Mesenchymal stem cell (in vitro differentiated cells and primary cell): ENCODE data around the gene WNT3A.

Experiments
- DNase-seq: peaks from one replicate; pipeline ENCODE4 v3.0.0-alpha.2; 2013
- H2AFZ ChIP-seq: one replicate; pipeline ENCODE4 v1.6.1; 2013; ENCODE audit warnings: low read depth, mild to moderate bottlenecking, control low read depth, inconsistent platforms, low read length, moderate library complexity
- H2AK5ac ChIP-seq: 2 replicates; pipeline ENCODE4 v1.6.1; 2013; ENCODE audit warnings: low read length, moderate library complexity, mild to moderate bottlenecking, inconsistent platforms; ENCODE audit not compliant: severe bottlenecking
- H2BK120ac ChIP-seq: one replicate; pipeline ENCODE4 v1.6.1; 2013; ENCODE audit warnings: low read depth, mild to moderate bottlenecking, inconsistent platforms, low read length, moderate library complexity
- H2BK12ac ChIP-seq, 2 experiments: one replicate each; pipeline ENCODE4 v1.6.1; 2013; ENCODE audit warnings: inconsistent platforms in 2 of 2, low read length in 2 of 2, mild to moderate bottlenecking in 2 of 2, moderate library complexity in 2 of 2, control low read depth in 1 of 2
- H2BK15ac ChIP-seq: one replicate; pipeline ENCODE4 v1.6.1; 2013; ENCODE audit warnings: mild to moderate bottlenecking, low read depth, inconsistent platforms; ENCODE audit not compliant: poor library complexity, severe bottlenecking
- H2BK5ac ChIP-seq: 2 replicates; pipeline ENCODE4 v1.6.1; 2013; ENCODE audit warnings: low read depth, mild to moderate bottlenecking, low read length, control low read depth, inconsistent platforms; ENCODE audit not compliant: poor library complexity, severe bottlenecking
- H3K14ac ChIP-seq, 2 experiments: one replicate each; pipeline ENCODE4 v1.6.1; 2013; ENCODE audit warnings: inconsistent platforms in 2 of 2, low read length in 2 of 2, control low read depth in 1 of 2, mild to moderate bottlenecking in 1 of 2, moderate library complexity in 1 of 2
- H3K18ac ChIP-seq, 2 experiments: one replicate each; pipeline ENCODE4 v1.6.1; 2013; ENCODE audit warnings: inconsistent platforms in 2 of 2, low read length in 2 of 2, control low read depth in 1 of 2, low read depth in 1 of 2, mild to moderate bottlenecking in 1 of 2
- H3K23ac ChIP-seq, 2 experiments: one replicate each; pipeline ENCODE4 v1.6.1; 2013; ENCODE audit warnings: inconsistent platforms in 2 of 2, low read length in 2 of 2, mild to moderate bottlenecking in 2 of 2, moderate library complexity in 2 of 2, control low read depth in 1 of 2
- H3K27ac ChIP-seq: 2 replicates; pipeline ENCODE4 v1.5.1; 2013; ENCODE audit warnings: mild to moderate bottlenecking, moderate library complexity, low read length, control low read depth, inconsistent platforms; ENCODE audit not compliant: poor library complexity, severe bottlenecking
- H3K27me3 ChIP-seq, 2 experiments: 2 replicates each; pipeline versions ENCODE4 v1.6.1 to v1.7.0; 2013; ENCODE audit warnings: low read length in 2 of 2, mild to moderate bottlenecking in 2 of 2, moderate library complexity in 2 of 2, control low read depth in 1 of 2, inconsistent platforms in 1 of 2; ENCODE audit not compliant: control insufficient read depth in 1 of 2, insufficient read depth in 1 of 2
- H3K36me3 ChIP-seq, 2 experiments: 2 replicates each; pipeline versions ENCODE4 v1.6.1 to v1.7.0; 2013; ENCODE audit warnings: low read length in 2 of 2, control low read depth in 1 of 2, inconsistent platforms in 1 of 2, low read depth in 1 of 2, mild to moderate bottlenecking in 1 of 2; ENCODE audit not compliant: insufficient read depth in 2 of 2, control insufficient read depth in 1 of 2
- H3K4ac ChIP-seq, 2 experiments: one replicate each; pipeline ENCODE4 v1.6.1; 2013; ENCODE audit warnings: inconsistent platforms in 2 of 2, low read length in 2 of 2, mild to moderate bottlenecking in 2 of 2, moderate library complexity in 2 of 2, control low read depth in 1 of 2, low read depth in 1 of 2
- H3K4me1 ChIP-seq: 2 replicates; pipeline ENCODE4 v1.6.1; 2013; ENCODE audit warnings: low read depth, low read length, control low read depth; ENCODE audit not compliant: control insufficient read depth, insufficient read depth
- H3K4me2 ChIP-seq: 2 replicates; pipeline ENCODE4 v1.6.1; 2013; ENCODE audit warnings: low read length, mild to moderate bottlenecking, inconsistent platforms; ENCODE audit not compliant: poor library complexity, severe bottlenecking
- H3K4me3 ChIP-seq, 2 experiments: 2 replicates each; pipeline versions ENCODE4 v1.5.1 to v1.7.0; 2013; ENCODE audit warnings: low read length in 2 of 2, mild to moderate bottlenecking in 2 of 2, control low read depth in 1 of 2, low read depth in 1 of 2; ENCODE audit not compliant: insufficient read depth in 1 of 2
- H3K79me1 ChIP-seq: replicated peaks from 2 replicates; pipeline ENCODE4 v1.6.1; 2013; ENCODE audit warnings: mild to moderate bottlenecking, control low read depth, low read length, inconsistent platforms; ENCODE audit not compliant: poor library complexity, severe bottlenecking
- H3K9ac ChIP-seq: 2 replicates; pipeline ENCODE4 v1.7.0; 2013; ENCODE audit warnings: mild to moderate bottlenecking, low read length, moderate library complexity
- H3K9me3 ChIP-seq: 2 replicates; pipeline ENCODE4 v1.7.0; 2013; ENCODE audit warnings: mild to moderate bottlenecking, low read length; ENCODE audit not compliant: control insufficient read depth
- H4K8ac ChIP-seq: one replicate; pipeline ENCODE4 v1.6.1; 2013; ENCODE audit warnings: inconsistent platforms, mild to moderate bottlenecking, low read length, moderate library complexity
- H4K91ac ChIP-seq: one replicate; pipeline ENCODE4 v1.6.1; 2013; ENCODE audit warnings: mild to moderate bottlenecking, low read length, inconsistent platforms
- WGBS: methylation state at CpG from one replicate; pipeline ENCODE4 v1.1.7; 2013; ENCODE audit warnings: mixed read lengths; 5-methylcytosine and 5-hydroxymethylcytosine counted together

The WNT3A gene

DNA sequence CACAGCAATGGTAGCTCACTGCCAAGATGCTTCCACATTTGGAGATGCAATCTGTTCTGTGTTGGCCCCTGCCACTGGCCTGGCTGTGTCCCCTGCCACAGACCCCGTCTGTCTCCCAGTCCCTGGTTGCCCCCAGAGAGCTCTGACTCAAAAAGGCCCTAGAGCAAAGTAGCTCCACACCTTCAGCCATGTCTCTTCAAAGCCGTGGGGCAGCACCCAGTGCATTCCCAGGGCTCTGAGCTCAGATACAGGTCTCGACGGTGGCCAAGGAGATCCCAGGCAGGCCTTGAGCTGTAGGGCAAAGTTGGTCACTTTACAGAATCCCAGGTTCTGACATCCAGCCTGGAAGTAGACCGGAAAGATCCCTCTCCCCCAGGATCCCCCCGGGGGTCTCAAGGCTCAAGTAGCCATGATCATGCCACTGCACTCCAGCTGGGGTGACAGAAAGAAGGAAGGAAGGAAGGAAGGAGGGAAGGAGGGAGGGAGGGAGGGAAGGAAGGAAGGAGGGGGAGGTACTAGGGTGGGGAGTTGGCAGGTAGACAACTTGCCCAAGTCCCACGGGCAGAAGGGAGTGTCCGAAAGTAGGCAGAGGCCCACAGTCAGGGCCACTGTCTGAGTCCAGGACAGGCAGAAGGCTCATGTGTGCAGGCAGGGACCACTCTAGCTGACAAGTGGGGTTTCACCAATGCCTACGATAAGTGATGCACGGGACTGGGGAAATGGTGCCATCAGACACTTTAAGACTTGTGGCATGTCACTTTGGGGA, 71.0 kb downstream of the WNT3A start:
- 83% methylated on average over 10 of the region's 10 CpGs for WGBS
- H3K4me1 ChIP-seq: peaks cover 15% of the 10 kb centered on the region

DNA sequence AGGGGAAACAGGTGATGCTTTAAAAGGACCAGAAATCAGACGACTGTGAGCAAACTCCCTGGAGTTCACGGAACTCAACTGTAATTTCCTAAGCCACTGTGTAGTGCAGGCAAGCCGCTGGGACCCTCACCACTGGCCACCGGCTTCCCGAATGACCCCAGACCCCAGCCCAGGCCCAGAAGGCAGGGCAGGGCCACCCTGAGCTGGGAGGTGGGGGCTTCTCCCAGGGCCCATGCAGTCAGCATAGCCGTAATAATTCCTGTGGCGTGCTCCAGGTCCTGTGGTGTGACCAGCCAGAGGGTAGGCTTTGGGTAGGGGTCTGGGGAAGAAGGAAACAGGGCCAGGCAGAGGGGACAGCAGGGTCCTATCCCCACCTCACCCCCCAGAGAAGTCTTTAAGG, 72.2 kb downstream of the WNT3A start:
- Histone ChIP-seq H3K27ac (no peak overlapping the region), H2AFZ (peak overlapping the region; percentile 32), H2AK5ac (no peak overlapping the region), H3K4ac (no peak overlapping the region), H2BK5ac (no peak overlapping the region), H2BK12ac (no peak overlapping the region), H2BK15ac (no peak overlapping the region), H3K4me2 (no peak overlapping the region), H3K23ac (no peak overlapping the region), H3K14ac (no peak overlapping the region), H2BK120ac (no peak overlapping the region), H3K36me3 (peaks cover 0 to 9% of the 10 kb centered on the region in 2 experiments), H3K27me3 (peaks cover 5 to 14% of the 10 kb centered on the region in 2 experiments), H3K9ac (no peak overlapping the region), H3K4me1 (peaks cover 17% of the 10 kb centered on the region), H3K79me1 (peaks cover 23% of the 10 kb centered on the region), H4K8ac (no peak overlapping the region), H3K9me3 (no peaks in the 10 kb centered on the region), H3K4me3 (no peak overlapping the region), H4K91ac (no peak overlapping the region), H3K18ac (no peak overlapping the region)
- no peak for DNase-seq
- WGBS: 86% methylated on average over 6 of the region's 7 CpGs

More for the DNA sequence above, 71.0 kb downstream of the WNT3A start:
- no peak overlapping the region for H4K8ac ChIP-seq
- H4K91ac ChIP-seq: no peak overlapping the region
- no peak overlapping the region for H3K4me2 ChIP-seq
- no peak overlapping the region for H3K14ac ChIP-seq
- no peak overlapping the region for H3K4ac ChIP-seq
- H2BK120ac ChIP-seq: no peak overlapping the region
- no peaks in the 10 kb centered on the region for H3K9me3 ChIP-seq
- H3K9ac ChIP-seq: no peak overlapping the region
- no peak for DNase-seq
- H2BK5ac ChIP-seq: no peak overlapping the region
- H2AK5ac ChIP-seq: no peak overlapping the region
- peaks cover 23% of the 10 kb centered on the region for H3K79me1 ChIP-seq
- no peak overlapping the region for H2BK15ac ChIP-seq
- H3K27me3 ChIP-seq: peaks cover 12 to 14% of the 10 kb centered on the region in 2 experiments
- H3K4me3 ChIP-seq: no peak overlapping the region
- H2AFZ ChIP-seq: no peak overlapping the region
- H3K18ac ChIP-seq: no peak overlapping the region
- H3K27ac ChIP-seq: no peak overlapping the region
- no peak overlapping the region for H2BK12ac ChIP-seq
- H3K36me3 ChIP-seq: peaks cover 0 to 7% of the 10 kb centered on the region in 2 experiments
- no peak overlapping the region for H3K23ac ChIP-seq

DNA sequence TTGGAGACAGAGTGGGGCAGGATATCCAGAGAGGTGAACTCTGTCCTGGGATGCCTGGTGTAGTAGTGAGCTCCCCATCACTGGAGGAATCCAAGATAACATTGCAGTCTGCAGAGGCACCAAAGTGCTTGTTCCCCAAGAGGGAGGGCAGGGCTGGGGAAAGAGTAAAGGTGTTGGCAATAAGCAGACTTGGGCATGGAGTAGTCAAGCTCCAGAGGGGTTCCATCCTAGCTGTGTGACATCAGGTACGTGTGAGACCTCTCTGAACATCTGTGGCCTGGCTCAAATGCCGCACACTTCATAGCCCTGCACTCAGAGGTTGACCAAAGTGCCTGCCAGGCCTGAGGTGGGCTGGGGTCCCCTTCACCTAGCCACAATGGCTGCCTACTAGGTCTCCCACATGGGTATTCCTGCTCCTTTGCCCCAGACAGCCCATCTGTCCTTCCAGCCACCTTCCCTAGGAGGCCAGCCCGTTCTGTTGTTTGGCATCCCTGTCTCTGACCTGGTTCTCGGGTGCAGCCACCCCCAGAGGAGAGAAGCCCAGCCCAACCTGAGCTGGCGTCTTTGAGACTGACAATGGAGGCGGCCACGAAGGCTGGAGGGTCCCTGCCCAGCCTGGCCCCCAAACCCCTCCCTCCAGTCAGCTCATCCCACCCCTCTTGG, 72.9 kb downstream of the WNT3A start:
- Histone ChIP-seq H2BK5ac (no peak overlapping the region), H3K4me2 (no peak overlapping the region), H3K36me3 (peaks cover under 1 to 9% of the 10 kb centered on the region in 2 experiments), H2AK5ac (no peak overlapping the region), H3K27me3 (peaks cover 5 to 8% of the 10 kb centered on the region in 2 experiments), H2BK120ac (no peak overlapping the region), H4K8ac (no peak overlapping the region), H3K4me1 (peaks cover 17% of the 10 kb centered on the region), H3K9ac (no peak overlapping the region), H3K23ac (peak overlapping the region in 1 of 2 experiments; percentile 24), H2BK15ac (no peak overlapping the region), H3K4me3 (no peak overlapping the region), H2AFZ (no peak overlapping the region), H2BK12ac (no peak overlapping the region), H3K79me1 (peaks cover 23% of the 10 kb centered on the region), H3K14ac (no peak overlapping the region), H3K27ac (no peak overlapping the region), H3K4ac (no peak overlapping the region), H4K91ac (no peak overlapping the region), H3K18ac (no peak overlapping the region), H3K9me3 (no peaks in the 10 kb centered on the region)
- no peak for DNase-seq
- 95% methylated on average over 7 of the region's 7 CpGs for WGBS

DNA sequence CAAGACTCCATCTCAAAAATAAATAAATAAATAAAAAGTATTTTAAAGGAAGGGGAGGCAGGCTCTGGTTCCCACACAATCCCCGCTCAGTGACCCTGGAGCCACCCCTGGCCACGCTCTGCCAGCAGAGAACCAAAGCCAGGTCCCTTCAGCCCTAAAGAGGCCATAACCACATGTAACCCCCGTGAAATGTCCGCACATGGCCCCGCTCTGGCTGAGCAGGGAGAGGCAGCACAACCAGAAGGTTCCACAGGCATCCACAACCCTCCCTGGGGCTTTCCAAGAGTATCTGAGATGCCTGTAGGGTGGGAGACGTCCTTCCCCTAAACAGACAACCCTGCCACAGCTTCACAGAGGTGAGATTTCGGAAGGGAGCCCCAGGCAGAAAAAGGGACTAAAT, 74.3 kb downstream of the WNT3A start:
- no peak overlapping the region for H3K14ac ChIP-seq
- H2BK15ac ChIP-seq: no peak overlapping the region
- peak overlapping the region; percentile 99 for H3K9ac ChIP-seq
- H3K4me2 ChIP-seq: peak overlapping the region; percentile 96
- H3K4me3 ChIP-seq: peak overlapping the region in 1 of 2 experiments; percentile 96
- no peak overlapping the region for H3K23ac ChIP-seq
- H3K4ac ChIP-seq: no peak overlapping the region
- peaks cover 23% of the 10 kb centered on the region for H3K79me1 ChIP-seq
- H2BK120ac ChIP-seq: no peak overlapping the region
- no peaks in the 10 kb centered on the region for H3K27me3 ChIP-seq
- no peak overlapping the region for H4K91ac ChIP-seq
- no peak overlapping the region for H3K27ac ChIP-seq
- peaks cover 6 to 9% of the 10 kb centered on the region in 2 experiments for H3K36me3 ChIP-seq
- 93% methylated on average over 6 of the region's 7 CpGs for WGBS
- peaks cover 28% of the 10 kb centered on the region for H3K4me1 ChIP-seq
- H3K9me3 ChIP-seq: no peaks in the 10 kb centered on the region
- no peak for DNase-seq
- no peak overlapping the region for H3K18ac ChIP-seq
- H2BK5ac ChIP-seq: no peak overlapping the region
- H2AFZ ChIP-seq: no peak overlapping the region
- H4K8ac ChIP-seq: no peak overlapping the region
- no peak overlapping the region for H2AK5ac ChIP-seq
- no peak overlapping the region for H2BK12ac ChIP-seq
